ENCODE measurements around the gene TRIM27.

GRCh38 chr6:28860581-28860980 lies 63.2 kb downstream of the TRIM27 start:
- TF ChIP-seq CTCF (IDR thresholded peaks at IDR 0.05; ENCODE audit: poor library complexity) (no peak), EZH2 (IDR thresholded peaks at IDR 0.05; ENCODE audit: borderline replicate concordance) (no peak)

Data from hepatocyte (in vitro differentiated cells).